H1 (cell line): ENCODE results near the gene ARHGAP10. TPM values are rescaled to one million over a fixed set of nuclear protein-coding genes. Genes with fewer than 3 reads are reported as not detected.

ENCODE experiments used
- CTCF ChIA-PET: fragments of 300-600 bp; sonication (Branson Sonifier 250); formaldehyde crosslinking; loops from one replicate; lab custom pipeline; 2021; ENCODE audit not compliant: partially characterized antibody; lab: Charles Lee
- POLR2A ChIA-PET: fragments of 300-600 bp; sonication (Branson Sonifier 250); formaldehyde crosslinking; loops from one replicate; lab custom pipeline; 2021; ENCODE audit warnings: inconsistent platforms; ENCODE audit not compliant: partially characterized antibody; lab: Charles Lee
- DNase-seq, 2 experiments: peaks; one replicate each; pipeline versions ENCODE4 v3.0.0 to v3.0.0-alpha.2; 2010 to 2022; ENCODE audit warnings: low spot score in 2 of 2, low read depth in 1 of 2, mixed read lengths in 1 of 2
- FAIRE-seq: peaks from 2 replicates; lab custom pipeline; 2011; peaks lifted over from hg19 to GRCh38; lab: Jason Lieb, UNC
- H2AFZ ChIP-seq: 2 replicates; pipeline ENCODE4 v1.8.1; 2012; ENCODE audit warnings: low read length, inconsistent platforms
- H2AK5ac ChIP-seq: 2 replicates; pipeline ENCODE4 v1.6.1; 2013; ENCODE audit warnings: low read depth, low read length
- H2BK120ac ChIP-seq: replicated peaks from 2 replicates; pipeline ENCODE3; 2013; ENCODE audit warnings: low read depth, low read length, inconsistent platforms
- H2BK12ac ChIP-seq: 2 replicates; pipeline ENCODE4 v1.6.1; 2013; ENCODE audit warnings: low read depth, low read length
- H2BK15ac ChIP-seq: 2 replicates; pipeline ENCODE4 v1.6.1; 2013; ENCODE audit warnings: low read length
- H2BK20ac ChIP-seq: 2 replicates; pipeline ENCODE4 v1.6.1; 2013; ENCODE audit warnings: low read length
- H2BK5ac ChIP-seq: 2 replicates; pipeline ENCODE4 v1.6.1; 2013; ENCODE audit warnings: low read depth, low read length
- H3K14ac ChIP-seq: 2 replicates; pipeline ENCODE4 v1.6.1; 2013; ENCODE audit warnings: inconsistent platforms; ENCODE audit not compliant: insufficient read length
- H3K18ac ChIP-seq: 2 replicates; pipeline ENCODE4 v1.6.1; 2013; ENCODE audit warnings: low read length; ENCODE audit errors: extremely low read depth
- H3K23ac ChIP-seq: 2 replicates; pipeline ENCODE4 v1.6.1; 2013; ENCODE audit warnings: inconsistent platforms; ENCODE audit not compliant: insufficient read length
- H3K23me2 ChIP-seq: 2 replicates; pipeline ENCODE4 v1.6.1; 2013; ENCODE audit warnings: low read depth, low read length
- H3K27ac ChIP-seq: 2 replicates; pipeline ENCODE4 v1.6.1; 2011; ENCODE audit warnings: low read depth, low read length, inconsistent platforms
- H3K27me3 ChIP-seq, 4 experiments: replicated peaks in 1 of 4; 1 replicate in 1 of 4; 2 replicates in 3 of 4; pipeline versions ENCODE4 v1.6.1 to v1.8.1; 2011 to 2013; ENCODE audit warnings: low read length in 3 of 4, mild to moderate bottlenecking in 3 of 4, inconsistent platforms in 2 of 4, mixed read lengths in 2 of 4, moderate library complexity in 1 of 4; ENCODE audit not compliant: control insufficient read depth in 3 of 4, insufficient read depth in 3 of 4; ENCODE audit errors: extremely low read depth in 1 of 4
- H3K36me3 ChIP-seq, 4 experiments: 2 replicates each; pipeline versions ENCODE4 v1.6.1 to v1.8.1; 2011 to 2013; ENCODE audit warnings: mild to moderate bottlenecking in 4 of 4, low read length in 3 of 4, moderate library complexity in 2 of 4, control low read depth in 1 of 4, inconsistent platforms in 1 of 4; ENCODE audit not compliant: insufficient read depth in 4 of 4, control insufficient read depth in 2 of 4
- H3K4ac ChIP-seq: replicated peaks from 2 replicates; pipeline ENCODE3; 2013; ENCODE audit warnings: low read length, low read depth, mixed read lengths, inconsistent platforms; ENCODE audit not compliant: insufficient read length
- H3K4me1 ChIP-seq, 4 experiments: replicated peaks in 1 of 4; 1 replicate in 1 of 4; 2 replicates in 3 of 4; pipeline versions ENCODE4 v1.6.1 to v1.8.1; 2011 to 2013; ENCODE audit warnings: low read length in 3 of 4, inconsistent platforms in 2 of 4, mixed read lengths in 1 of 4; ENCODE audit not compliant: insufficient read depth in 4 of 4, control insufficient read depth in 3 of 4
- H3K4me2 ChIP-seq, 2 experiments: 2 replicates each; pipeline versions ENCODE4 v1.6.1 to v1.8.1; 2011 to 2013; ENCODE audit warnings: low read depth in 2 of 2, low read length in 2 of 2, control low read depth in 1 of 2, inconsistent platforms in 1 of 2, mild to moderate bottlenecking in 1 of 2; ENCODE audit not compliant: insufficient read depth in 1 of 2
- H3K4me3 ChIP-seq, 4 experiments: fragments of 200-600, 300-600 bp in 1 of 4; sonication (generic), shearing (Covaris generic), sonication (Bioruptor Twin) in 1 of 4; 2 replicates each; pipeline versions ENCODE4 v1.5.1 to v1.8.1; 2011 to 2016; ENCODE audit warnings: low read length in 4 of 4, low read depth in 3 of 4, control low read depth in 2 of 4, inconsistent platforms in 2 of 4, mild to moderate bottlenecking in 2 of 4, mixed read lengths in 1 of 4, moderate library complexity in 1 of 4; ENCODE audit not compliant: insufficient read depth in 2 of 4; ENCODE audit errors: extremely low read depth in 1 of 4
- H3K56ac ChIP-seq: replicated peaks from 2 replicates; pipeline ENCODE3; 2013; ENCODE audit warnings: low read depth, mild to moderate bottlenecking, mixed read lengths, low read length, inconsistent platforms; ENCODE audit not compliant: insufficient read length
- H3K79me1 ChIP-seq: 2 replicates; pipeline ENCODE4 v1.6.1; 2013; ENCODE audit warnings: low read depth, low read length, control low read depth
- H3K79me2 ChIP-seq, 2 experiments: 2 replicates each; pipeline versions ENCODE4 v1.6.1 to v1.8.1; 2012 to 2013; ENCODE audit warnings: low read length in 2 of 2, mild to moderate bottlenecking in 2 of 2, inconsistent platforms in 1 of 2; ENCODE audit not compliant: insufficient read depth in 2 of 2, control insufficient read depth in 1 of 2
- H3K9ac ChIP-seq, 4 experiments: replicated peaks in 1 of 4; 1 replicate in 1 of 4; 2 replicates in 3 of 4; pipeline versions ENCODE4 v1.6.1 to v1.8.1; 2011 to 2013; ENCODE audit warnings: low read depth in 3 of 4, low read length in 3 of 4, control low read depth in 2 of 4, mild to moderate bottlenecking in 2 of 4, moderate library complexity in 2 of 4, inconsistent platforms in 1 of 4; ENCODE audit errors: extremely low read depth in 1 of 4
- H3K9me3 ChIP-seq, 2 experiments: 2 replicates each; pipeline versions ENCODE4 v1.6.1 to v1.8.1; 2012 to 2013; ENCODE audit warnings: mild to moderate bottlenecking in 2 of 2, moderate library complexity in 2 of 2, control low read depth in 1 of 2, inconsistent platforms in 1 of 2, low read depth in 1 of 2, low read length in 1 of 2, mixed read lengths in 1 of 2; ENCODE audit not compliant: insufficient read depth in 2 of 2
- H4K20me1 ChIP-seq, 2 experiments: replicated peaks in 1 of 2; 2 replicates each; pipeline versions ENCODE3 to v1.8.1; 2011 to 2013; ENCODE audit warnings: inconsistent platforms in 2 of 2, low read length in 2 of 2, mild to moderate bottlenecking in 1 of 2; ENCODE audit not compliant: insufficient read depth in 2 of 2, control insufficient read depth in 1 of 2
- H4K5ac ChIP-seq: 2 replicates; pipeline ENCODE4 v1.6.1; 2013; ENCODE audit warnings: low read length, low read depth, mixed read lengths, inconsistent platforms; ENCODE audit not compliant: insufficient read length
- H4K8ac ChIP-seq: 2 replicates; pipeline ENCODE4 v1.8.0; 2013; ENCODE audit warnings: mild to moderate bottlenecking, moderate library complexity, low read length, inconsistent platforms; ENCODE audit not compliant: insufficient read depth; ENCODE audit errors: extremely low read depth
- H4K91ac ChIP-seq: replicated peaks from 2 replicates; pipeline ENCODE3; 2013; ENCODE audit warnings: low read length, mixed read lengths, inconsistent platforms; ENCODE audit not compliant: insufficient read length
- ASH2L ChIP-seq: fragments of 200-600, 300-600 bp; sonication (generic); IDR thresholded peaks from one replicate; pipeline ENCODE4 v1.7.1; 2017; ENCODE audit warnings: low read length
- EGR1 ChIP-seq: IDR thresholded peaks from 2 replicates; pipeline ENCODE4 v1.6.1; 2011; ENCODE audit warnings: low read depth, low read length, borderline replicate concordance
- KDM4A ChIP-seq: IDR thresholded peaks from one replicate; pipeline ENCODE4 v1.7.1; 2012; ENCODE audit warnings: low read depth, mild to moderate bottlenecking, moderate library complexity, low read length, inconsistent platforms; ENCODE audit not compliant: severe bottlenecking
- TBP ChIP-seq: IDR thresholded peaks from 2 replicates; pipeline ENCODE4 v1.6.1; 2011; ENCODE audit warnings: low read depth, low read length, improper control_type of control experiment
- WGBS, 2 experiments: shearing (Covaris generic) in 1 of 2; methylation state at CpG; one replicate each; pipeline versions ENCODE4 v1.1.6 to v1.1.7; 2013 to 2015; ENCODE audit warnings: low lambda C conversion rate in 2 of 2, mixed read lengths in 2 of 2, inconsistent platforms in 1 of 2, low coverage in 1 of 2, missing lambda C conversion rate in 1 of 2; ENCODE audit not compliant: insufficient replicate concordance in 2 of 2, insufficient coverage in 1 of 2, insufficient read length in 1 of 2; ENCODE audit errors: extremely low coverage in 1 of 2, missing lambda C conversion rate in 1 of 2; 5-methylcytosine and 5-hydroxymethylcytosine counted together
- polyA plus RNA-seq, 7 experiments: library from polyadenylated mRNA; depleted of rRNA in 3 of 7; stranded (reverse) in 5 of 7; unstranded in 2 of 7; fragments of >200 nt in 5 of 7; fragments of 200-250 nt in 2 of 7; gene quantifications; 1 replicate in 5 of 7; 2 replicates in 1 of 7; 4 replicates in 1 of 7; pipeline versions ENCODE4 v1.2.1 to v1.2.3, GENCODE V29; 2011 to 2013; ENCODE audit warnings: missing spikeins in 2 of 7, mixed read lengths in 2 of 7
- total RNA-seq: library from RNA; stranded (reverse); fragmentation: NEBNext Ultra II Directional; extraction: Animal tissue kit (Norgen Biotek cat#: 25700); gene quantifications from 2 replicates; pipeline ENCODE4 v1.2.1, GENCODE V29; 2021

ARHGAP10 gene
- total and polyA plus RNA-seq, 2 of the 8 experiments (the other 6 are each of a cell fraction or from before 2014, with no cell fraction given), result 3.7 to 6.1 TPM

- Histone ChIP-seq H4K8ac (no peak overlapping the region), H3K4me3 (no peak overlapping the region), H2AFZ (no peak overlapping the region), H3K18ac (no peak overlapping the region), H3K27me3 (no peaks in the 10 kb centered on the region; a peak in 1 of 7 replicates), H3K79me2 (no peaks in the 10 kb centered on the region), H4K91ac (no peak overlapping the region), H2BK5ac (no peak overlapping the region), H3K4me2 (no peak overlapping the region), H3K79me1 (no peaks in the 10 kb centered on the region), H3K9ac (no peak overlapping the region), H3K23ac (no peak overlapping the region), H3K14ac (no peak overlapping the region), H3K4ac (no peak overlapping the region), H3K56ac (no peak overlapping the region), H3K4me1 (no peaks in the 10 kb centered on the region), H2BK15ac (no peak overlapping the region), H2BK120ac (no peak overlapping the region), H2BK12ac (no peak overlapping the region)
- no peak for DNase-seq
- POLR2A ChIA-PET, result no interaction called here
- no peak for TF ChIP-seq KDM4A
- no peak for TF ChIP-seq TBP
- TF ChIP-seq EGR1, result no peak
- TF ChIP-seq ASH2L, result no peak
- TF ChIP-seq, all 59 proteins: peak for 0
- H3K9me3 ChIP-seq, result no peaks in the 10 kb centered on the region
- H3K27ac ChIP-seq, result no peak overlapping the region
- CTCF ChIA-PET, result interaction anchor here (0.9 to 1.7 kb wide), 3 partner anchors 10 to 13 kb away, joined by 3 to 11 read pairs (median 4); no protein-coding TSS in a partner anchor
- H4K20me1 ChIP-seq, result no peaks in the 10 kb centered on the region
- H4K5ac ChIP-seq, result no peak overlapping the region
- no peaks in the 10 kb centered on the region for H3K23me2 ChIP-seq
- H2AK5ac ChIP-seq, result no peak overlapping the region
- WGBS, 2 experiments, result 94% methylated on average over 10 of the region's 10 CpGs; no CpG with 5 or more reads in 1 of the 2 experiments
- H3K36me3 ChIP-seq, result no peaks in the 10 kb centered on the region
- H2BK20ac ChIP-seq, result no peak overlapping the region
- FAIRE-seq, result no peak
Observed at GRCh38 chr4:147994491-147995385, 262.9 kb downstream of the ARHGAP10 start.
